GM12878 (cell line): ENCODE results near the gene KCNQ1. TPM values are rescaled to one million over a fixed set of nuclear protein-coding genes. Genes with fewer than 3 reads are reported as not detected.
A peak's percentile ranks its signal among the peaks of the same experiment; 100 is the strongest.

ENCODE experiments used
- ATAC-seq: fragments of 200-7000 bp; cut with Tn5 transposase; 3 replicates; pipeline ENCODE4 v1.9.1; 2020; ENCODE audit warnings: mild to moderate bottlenecking, moderate library complexity
- BruUV-seq: library from RNA; stranded (reverse); fragments of 400-500 nt; replicated peaks from 2 replicates; lab custom pipeline; 2021; lab: Mats Ljungman, UMichigan
- CTCF ChIA-PET: fragments of 300-600 bp; sonication (Branson Sonifier 250); formaldehyde crosslinking; extraction: SDS; loops from one replicate; lab custom pipeline; 2021; ENCODE audit warnings: inconsistent platforms; lab: Yijun Ruan, JAX
- POLR2A ChIA-PET: fragments of 350-600 bp; formaldehyde crosslinking; extraction: SDS; loops from one replicate; lab custom pipeline; 2021; ENCODE audit warnings: inconsistent platforms; lab: Charles Lee
- RAD21 ChIA-PET: fragments of 300-600 bp; sonication (Branson Sonifier 250); formaldehyde crosslinking; loops from one replicate; lab custom pipeline; 2023; ENCODE audit warnings: antibody characterized with exemption; ENCODE audit not compliant: unreplicated experiment; lab: Charles Lee
- SMC1A ChIA-PET: fragments of 300-600 bp; sonication (Branson Sonifier 250); formaldehyde crosslinking; loops from one replicate; lab custom pipeline; 2023; ENCODE audit not compliant: unreplicated experiment, uncharacterized antibody; lab: Charles Lee
- DNase-seq: peaks from one replicate; pipeline ENCODE4 v3.0.0-alpha.2; 2011; ENCODE audit warnings: low read depth, low spot score
- FAIRE-seq: peaks from 3 replicates; lab custom pipeline; 2011; peaks lifted over from hg19 to GRCh38; lab: Jason Lieb, UNC
- H2AFZ ChIP-seq: 2 replicates; pipeline ENCODE4 v1.6.0; 2011; ENCODE audit warnings: low read depth, low read length, control low read depth; ENCODE audit not compliant: control insufficient read depth
- H3K27ac ChIP-seq: 2 replicates; pipeline ENCODE4 v1.5.1; 2011; ENCODE audit warnings: control low read depth; ENCODE audit not compliant: control insufficient read depth, insufficient read depth
- H3K27me3 ChIP-seq, 2 experiments: replicated peaks in 1 of 2; 2 replicates each; pipeline versions ENCODE4 v1.6.0 to v1.6.1; 2011; ENCODE audit warnings: low read length in 1 of 2; ENCODE audit not compliant: control insufficient read depth in 2 of 2, insufficient read depth in 2 of 2
- H3K36me3 ChIP-seq, 2 experiments: 2 replicates each; pipeline ENCODE4 v1.5.1; 2011; ENCODE audit warnings: low read length in 1 of 2; ENCODE audit not compliant: control insufficient read depth in 2 of 2, insufficient read depth in 2 of 2
- H3K4me1 ChIP-seq: 2 replicates; pipeline ENCODE4 v1.6.1; 2011; ENCODE audit warnings: mild to moderate bottlenecking, low read length, moderate library complexity, mixed read lengths; ENCODE audit not compliant: control insufficient read depth, insufficient read depth
- H3K4me2 ChIP-seq: 2 replicates; pipeline ENCODE4 v1.6.0; 2011; ENCODE audit warnings: control low read depth; ENCODE audit not compliant: control insufficient read depth, insufficient read depth
- H3K4me3 ChIP-seq: fragments of 200-600 bp; sonication (generic); 2 replicates; pipeline ENCODE4 v1.5.1; 2016
- H3K79me2 ChIP-seq: 2 replicates; pipeline ENCODE4 v1.6.0; 2011; ENCODE audit warnings: low read length; ENCODE audit not compliant: control insufficient read depth, insufficient read depth
- H3K9ac ChIP-seq: 2 replicates; pipeline ENCODE4 v1.8.0; 2011; ENCODE audit warnings: low read length, control low read depth, mixed read lengths; ENCODE audit not compliant: control insufficient read depth, insufficient read depth
- H3K9me3 ChIP-seq: replicated peaks from 3 replicates; pipeline ENCODE4 v1.5.1; 2011; ENCODE audit warnings: mild to moderate bottlenecking, low read length; ENCODE audit not compliant: control insufficient read depth, insufficient read depth
- H4K20me1 ChIP-seq: 2 replicates; pipeline ENCODE4 v1.6.0; 2011; ENCODE audit not compliant: control insufficient read depth, insufficient read depth
- MEF2A ChIP-seq: IDR thresholded peaks from 2 replicates; pipeline ENCODE4 v1.6.1; 2011; ENCODE audit warnings: low read depth, mild to moderate bottlenecking, low read length, moderate library complexity; ENCODE audit not compliant: insufficient read depth
- WGBS: methylation state at CpG from one replicate; pipeline ENCODE4 v1.1.6; 2016; ENCODE audit warnings: low lambda C conversion rate; ENCODE audit not compliant: insufficient replicate concordance, insufficient coverage; ENCODE audit errors: missing lambda C conversion rate; 5-methylcytosine and 5-hydroxymethylcytosine counted together
- in situ Hi-C: fragments of 300-500 bp; cut with MboI; formaldehyde crosslinking; loops from 9 replicates; pipeline ENCODE4 v1.14.3; 2018; ENCODE audit warnings: mixed read lengths
- intact Hi-C: fragments of 100-400 bp; cut with micrococcal nuclease; formaldehyde crosslinking; loops from one replicate; pipeline ENCODE4 v1.14.2; 2022; ENCODE audit not compliant: unreplicated experiment
- polyA plus RNA-seq, 11 experiments: library from polyadenylated mRNA; depleted of rRNA in 4 of 11; unstranded in 6 of 11; stranded (reverse) in 5 of 11; fragments of >200 nt; fragmentation: Nextera tagmentation in 4 of 11; fragmentation: Illumina TruSeq in 1 of 11; extraction: Ambion mirVana in 4 of 11; extraction: Trizol in 1 of 11; gene quantifications; 1 replicate in 1 of 11; 2 replicates in 10 of 11; pipeline versions ENCODE4 v1.2.1 to v1.2.3, GENCODE V29; 2011 to 2016; ENCODE audit warnings: inconsistent platforms in 2 of 11, missing spikeins in 2 of 11, low read depth in 1 of 11
- total RNA-seq, 4 experiments: library from RNA; depleted of rRNA in 3 of 4; stranded (reverse); fragments of >200 nt in 3 of 4; fragmentation: Illumina TruSeq in 1 of 4; extraction: Trizol in 1 of 4; gene quantifications; 2 replicates each; pipeline versions ENCODE4 v1.2.1 to v1.2.3, GENCODE V29; 2013 to 2021
- TF ChIP-seq, protein P1 (sequence below), 3 experiments: IDR thresholded peaks in 2 of 3; conservative IDR thresholded peaks in 1 of 3; 2 replicates each; pipeline ENCODE4 v1.5.1; 2011; ENCODE audit warnings: low read depth in 3 of 3, low read length in 3 of 3, mild to moderate bottlenecking in 3 of 3, control low read depth in 2 of 3, moderate library complexity in 2 of 3, inconsistent platforms in 1 of 3, mixed read lengths in 1 of 3; ENCODE audit not compliant: control insufficient read depth in 2 of 3, insufficient read depth in 1 of 3; ENCODE audit errors: extremely low read depth in 1 of 3
- TF ChIP-seq, protein P2 (sequence below): IDR thresholded peaks from 2 replicates; pipeline ENCODE4 v1.6.1; 2012; ENCODE audit warnings: low read length, inconsistent platforms

Gene KCNQ1
- total and polyA plus RNA-seq, 10 of the 15 experiments (the other 5 are each of a cell fraction or from before 2014, with no cell fraction given): 0.03 to 0.15 (median 0.12) TPM; not detected in 7

- ChIA-PET SMC1A (interaction anchor here (0.7 kb wide), 1 partner anchor 322 kb away, joined by 3 read pairs; no protein-coding TSS in a partner anchor), RAD21 (no interaction called here), POLR2A (no interaction called here), CTCF (no interaction called here)
- WGBS: 33% methylated on average over 16 of the region's 16 CpGs
- Histone ChIP-seq H3K9ac (no peak overlapping the region), H3K4me2 (no peak overlapping the region), H3K9me3 (no peaks in the 10 kb centered on the region), H3K36me3 (no peaks in the 10 kb centered on the region), H3K27me3 (no peaks in the 10 kb centered on the region), H2AFZ (no peak overlapping the region), H3K4me3 (no peak overlapping the region), H3K4me1 (no peaks in the 10 kb centered on the region), H3K79me2 (no peaks in the 10 kb centered on the region), H4K20me1 (no peaks in the 10 kb centered on the region), H3K27ac (no peak overlapping the region)
- DNase-seq (no peak), ATAC-seq (no peak), FAIRE-seq (no peak)
- in situ Hi-C loops (no loop called here), intact Hi-C loops (no loop called here)
- no TSS peak for BruUV-seq
- TF ChIP-seq, protein P1, sequence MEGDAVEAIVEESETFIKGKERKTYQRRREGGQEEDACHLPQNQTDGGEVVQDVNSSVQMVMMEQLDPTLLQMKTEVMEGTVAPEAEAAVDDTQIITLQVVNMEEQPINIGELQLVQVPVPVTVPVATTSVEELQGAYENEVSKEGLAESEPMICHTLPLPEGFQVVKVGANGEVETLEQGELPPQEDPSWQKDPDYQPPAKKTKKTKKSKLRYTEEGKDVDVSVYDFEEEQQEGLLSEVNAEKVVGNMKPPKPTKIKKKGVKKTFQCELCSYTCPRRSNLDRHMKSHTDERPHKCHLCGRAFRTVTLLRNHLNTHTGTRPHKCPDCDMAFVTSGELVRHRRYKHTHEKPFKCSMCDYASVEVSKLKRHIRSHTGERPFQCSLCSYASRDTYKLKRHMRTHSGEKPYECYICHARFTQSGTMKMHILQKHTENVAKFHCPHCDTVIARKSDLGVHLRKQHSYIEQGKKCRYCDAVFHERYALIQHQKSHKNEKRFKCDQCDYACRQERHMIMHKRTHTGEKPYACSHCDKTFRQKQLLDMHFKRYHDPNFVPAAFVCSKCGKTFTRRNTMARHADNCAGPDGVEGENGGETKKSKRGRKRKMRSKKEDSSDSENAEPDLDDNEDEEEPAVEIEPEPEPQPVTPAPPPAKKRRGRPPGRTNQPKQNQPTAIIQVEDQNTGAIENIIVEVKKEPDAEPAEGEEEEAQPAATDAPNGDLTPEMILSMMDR (IDR thresholded peaks at IDR 0.05 in 2 of 3, conservative IDR thresholded peaks at IDR 0.05 in 1 of 3; ENCODE audit: control insufficient read depth in 2 of 3, extremely low read depth in 1 of 3, insufficient read depth in 1 of 3, low read depth in 3 of 3, low read length in 3 of 3): peak in 2 of 3 experiments; percentile 14 to 17; a peak in 2 of 6 replicates
- no peak for TF ChIP-seq MEF2A
- TF ChIP-seq, protein P2, sequence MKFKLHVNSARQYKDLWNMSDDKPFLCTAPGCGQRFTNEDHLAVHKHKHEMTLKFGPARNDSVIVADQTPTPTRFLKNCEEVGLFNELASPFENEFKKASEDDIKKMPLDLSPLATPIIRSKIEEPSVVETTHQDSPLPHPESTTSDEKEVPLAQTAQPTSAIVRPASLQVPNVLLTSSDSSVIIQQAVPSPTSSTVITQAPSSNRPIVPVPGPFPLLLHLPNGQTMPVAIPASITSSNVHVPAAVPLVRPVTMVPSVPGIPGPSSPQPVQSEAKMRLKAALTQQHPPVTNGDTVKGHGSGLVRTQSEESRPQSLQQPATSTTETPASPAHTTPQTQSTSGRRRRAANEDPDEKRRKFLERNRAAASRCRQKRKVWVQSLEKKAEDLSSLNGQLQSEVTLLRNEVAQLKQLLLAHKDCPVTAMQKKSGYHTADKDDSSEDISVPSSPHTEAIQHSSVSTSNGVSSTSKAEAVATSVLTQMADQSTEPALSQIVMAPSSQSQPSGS: no peak
Measured at GRCh38 chr11:2566223-2567025, 121.6 kb downstream of the KCNQ1 start.
